ENCODE data around the gene SRCAP.

Gene SRCAP

DNA sequence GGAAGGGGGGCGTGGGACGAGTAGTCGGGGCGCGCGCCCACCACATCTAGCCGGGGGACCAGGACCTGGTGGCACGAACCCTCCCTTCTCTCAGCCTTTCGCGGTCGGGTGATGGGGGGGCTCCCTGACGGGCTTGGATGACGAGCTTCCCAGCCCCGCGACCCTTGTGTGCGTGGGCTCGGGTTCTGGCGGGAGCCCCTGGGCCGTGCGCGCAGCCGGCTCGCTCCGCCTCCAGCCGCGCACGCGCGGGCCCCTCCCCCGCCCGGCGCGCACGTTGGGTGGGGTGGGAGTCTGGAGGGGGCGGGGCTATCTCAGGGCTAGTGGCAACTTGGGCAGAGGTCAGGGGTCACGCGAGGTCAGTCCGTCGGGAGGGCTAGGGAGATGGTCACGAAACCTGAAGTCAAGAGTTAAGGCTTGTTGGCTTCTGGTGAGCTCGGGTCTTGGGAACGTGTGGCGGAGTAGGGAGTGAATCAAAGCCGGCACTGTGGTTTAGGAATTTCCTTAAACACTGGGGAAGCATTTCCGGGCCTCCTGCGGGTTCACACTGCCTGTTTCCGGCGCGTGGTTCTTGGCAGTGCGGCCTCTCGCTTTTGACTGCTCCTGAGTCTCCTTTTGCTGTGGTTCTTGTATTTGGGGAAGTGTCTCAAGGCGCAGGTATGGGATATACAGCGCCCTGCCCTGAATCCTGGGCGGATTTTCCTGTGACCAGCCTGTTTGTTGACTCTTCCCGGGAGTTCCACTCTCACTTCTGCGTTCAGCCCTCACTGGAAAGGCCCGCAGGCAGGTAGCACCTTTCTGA is at the start of gene SRCAP:
SRCAP (plus strand) TSS at position 356 of the 799 bp plus-strand sequence. CDS start 1,654 bp downstream, outside the sequence.
- peak; percentile 84 for DNase-seq (ENCODE audit: low spot score)

GRCh38 chr16:30649725-30650368 is 49.1 kb upstream of the SRCAP start:
- no peak for DNase-seq (ENCODE audit: low spot score)

- DNase-seq (ENCODE audit: low spot score), result peak; percentile 99
These were observed 48.4 kb upstream of the SRCAP start, which contains the start of gene PRR14 for GRCh38 chr16:30650369-30651123. Gene PRR14 (plus strand): TSS chr16:30650960. CDS start chr16:30651646, 686 bp downstream.

- DNase-seq (ENCODE audit: low spot score), result peak; percentile 77
These were observed 47.6 kb upstream of the SRCAP start for GRCh38 chr16:30651124-30652004.

DNA sequence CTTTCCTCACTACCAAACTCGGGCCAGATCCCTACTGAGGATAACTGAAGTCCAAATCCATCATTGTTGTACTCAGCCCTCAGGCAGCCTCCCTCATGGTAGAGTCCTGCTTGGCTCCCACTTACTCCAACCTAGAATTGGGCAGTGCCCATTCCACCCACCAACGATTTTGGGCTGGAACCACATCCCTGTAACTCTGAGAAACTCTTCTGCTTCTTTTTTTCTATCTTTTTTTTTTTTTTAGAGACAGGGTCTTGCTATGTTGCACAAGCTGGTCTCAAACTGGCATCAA is 47.0 kb upstream of the SRCAP start:
- DNase-seq (ENCODE audit: low spot score), result no peak

DNA sequence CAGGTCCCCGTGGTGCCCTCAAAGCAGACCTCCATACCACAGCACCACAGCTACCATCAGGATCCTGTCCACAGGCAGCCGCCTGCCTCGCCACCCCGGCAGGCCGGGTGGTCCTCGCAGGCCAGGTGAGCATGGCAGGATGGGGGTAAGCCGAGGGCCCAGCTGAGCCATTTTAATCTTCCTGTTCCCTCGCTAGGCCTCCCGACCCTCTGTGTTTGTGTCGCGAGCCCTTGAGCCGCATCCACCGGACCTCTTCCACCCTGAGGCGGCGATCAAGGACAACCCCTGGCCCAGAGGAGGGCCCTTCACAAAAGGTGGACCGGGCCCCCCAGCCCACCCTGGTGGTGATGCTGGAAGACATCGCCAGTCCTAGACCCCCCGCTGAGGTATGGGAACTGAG is 46.3 kb upstream of the SRCAP start:
- DNase-seq (ENCODE audit: low spot score), result no peak

- no peak for DNase-seq (ENCODE audit: low spot score)
These were observed 44.1 kb upstream of the SRCAP start for GRCh38 chr16:30654856-30655255.

DNA sequence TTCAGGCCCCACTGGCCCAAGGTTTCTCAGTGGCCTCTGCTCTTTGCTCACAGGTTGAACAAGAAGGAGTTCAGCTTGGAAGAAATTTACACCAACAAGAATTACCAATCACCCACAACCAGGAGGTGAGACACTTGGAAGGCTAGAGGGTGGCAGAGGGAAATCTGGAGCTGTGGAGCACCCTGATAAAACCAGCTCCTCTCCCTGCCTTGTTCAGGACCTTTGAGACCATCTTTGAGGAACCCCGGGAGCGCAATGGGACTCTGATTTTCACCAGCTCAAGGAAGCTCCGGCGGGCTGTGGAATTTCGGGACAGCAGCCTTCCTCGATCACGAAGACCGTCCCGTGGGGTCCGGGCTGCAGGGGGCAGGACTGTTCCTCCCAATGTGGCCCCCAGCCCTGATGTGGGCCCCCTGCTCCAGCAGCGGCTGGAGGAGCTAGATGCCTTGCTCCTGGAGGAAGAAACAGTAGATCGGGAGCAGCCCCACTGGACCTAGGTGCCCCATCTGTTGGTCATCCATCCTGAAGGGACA is 43.1 kb upstream of the SRCAP start:
- no peak for DNase-seq (ENCODE audit: low spot score)

GRCh38 chr16:30656388-30656787 is 42.6 kb upstream of the SRCAP start:
- DNase-seq (ENCODE audit: low spot score), result no peak

DNA sequence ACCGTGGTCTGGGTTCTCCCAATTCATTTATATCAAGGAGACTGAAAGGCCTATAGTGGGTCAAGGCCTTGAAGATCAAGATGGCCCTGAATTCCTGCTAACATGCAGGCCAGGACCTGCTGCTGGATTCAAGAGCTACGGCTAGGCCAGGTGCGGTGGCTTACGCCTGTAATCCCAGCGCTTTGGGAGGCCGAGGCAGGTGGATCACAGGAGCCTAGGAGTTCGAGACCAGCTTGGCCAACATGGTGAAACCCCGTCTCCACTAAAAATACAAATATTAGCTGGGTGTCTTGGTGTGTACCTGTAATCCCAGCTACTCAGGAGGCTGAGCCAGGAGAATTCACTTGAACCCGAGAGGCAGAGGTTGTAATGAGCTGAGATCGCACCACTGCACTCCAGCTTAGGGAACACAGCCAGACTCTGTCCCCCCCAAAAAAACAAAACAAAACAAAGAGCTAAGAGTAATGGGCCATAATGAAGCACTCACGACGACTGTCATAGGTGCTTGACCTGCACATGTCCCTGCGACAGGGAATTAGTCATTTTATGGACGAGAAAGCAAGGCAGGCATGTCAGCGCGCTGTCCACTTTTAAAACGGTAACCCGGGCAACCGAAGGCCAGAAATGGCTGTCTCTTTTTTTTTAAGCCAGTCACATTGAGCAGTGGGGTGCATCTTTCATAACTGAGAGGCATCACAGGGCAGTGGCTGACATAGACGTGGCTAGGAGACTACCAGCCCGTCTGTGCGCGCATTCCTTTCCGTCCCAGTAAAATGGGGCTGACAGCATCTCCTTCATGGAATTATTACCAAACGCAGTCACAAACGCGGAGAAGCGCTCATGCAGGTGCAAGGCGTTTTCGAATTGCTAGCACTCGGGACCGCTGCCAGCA is 41.8 kb upstream of the SRCAP start:
- no peak for DNase-seq (ENCODE audit: low spot score)

DNA sequence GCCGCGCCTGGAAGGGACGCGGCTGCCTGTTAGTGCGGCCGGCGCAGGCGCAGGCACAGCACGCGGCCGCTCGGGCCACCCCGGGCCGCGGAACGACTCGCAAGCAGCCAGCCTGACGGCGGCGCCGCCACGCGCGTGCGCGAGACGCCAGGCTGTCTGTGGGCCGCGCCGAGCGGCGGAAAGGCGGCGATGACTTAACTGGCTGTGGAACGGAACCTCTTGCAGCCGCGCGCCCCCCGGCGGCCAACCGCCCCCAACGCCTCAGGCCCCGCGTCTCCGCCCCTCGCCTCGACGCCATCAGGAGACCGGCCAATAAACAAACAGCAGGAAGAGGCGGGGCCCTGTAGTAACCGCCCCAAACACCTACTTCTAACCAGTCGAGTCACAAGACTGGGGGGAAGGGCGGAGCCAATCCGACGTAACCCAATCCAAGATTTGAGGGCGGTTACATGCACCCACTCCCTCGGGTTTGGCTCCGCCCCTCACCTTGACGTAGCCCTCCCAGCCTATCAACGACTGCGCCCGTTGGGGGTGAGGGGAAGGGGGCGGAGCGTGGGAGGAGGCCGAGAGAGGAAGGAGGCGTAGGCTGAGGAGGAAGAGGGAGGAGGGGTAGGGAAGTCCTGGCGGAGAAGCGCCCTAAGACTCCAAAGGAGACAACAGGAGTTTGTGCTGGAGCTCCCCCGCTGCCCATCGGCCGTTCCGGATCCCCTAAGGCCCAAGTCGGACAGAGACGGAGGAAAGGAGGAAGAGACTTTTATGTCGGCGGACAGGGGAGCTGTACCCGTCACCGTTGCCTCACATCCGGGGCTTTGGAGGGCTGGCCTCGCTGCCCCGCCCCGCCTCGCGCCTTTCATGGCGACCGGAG is 40.9 kb upstream of the SRCAP start, which contains the start of gene FBRS:
FBRS (plus strand) TSS at position 566 of the 865 bp plus-strand sequence. CDS start 1,088 bp downstream, outside the sequence.
- DNase-seq (ENCODE audit: low spot score), result peak; percentile 100

- no peak for DNase-seq (ENCODE audit: low spot score)
These were observed 40.1 kb upstream of the SRCAP start for GRCh38 chr16:30658731-30659506.

DNA sequence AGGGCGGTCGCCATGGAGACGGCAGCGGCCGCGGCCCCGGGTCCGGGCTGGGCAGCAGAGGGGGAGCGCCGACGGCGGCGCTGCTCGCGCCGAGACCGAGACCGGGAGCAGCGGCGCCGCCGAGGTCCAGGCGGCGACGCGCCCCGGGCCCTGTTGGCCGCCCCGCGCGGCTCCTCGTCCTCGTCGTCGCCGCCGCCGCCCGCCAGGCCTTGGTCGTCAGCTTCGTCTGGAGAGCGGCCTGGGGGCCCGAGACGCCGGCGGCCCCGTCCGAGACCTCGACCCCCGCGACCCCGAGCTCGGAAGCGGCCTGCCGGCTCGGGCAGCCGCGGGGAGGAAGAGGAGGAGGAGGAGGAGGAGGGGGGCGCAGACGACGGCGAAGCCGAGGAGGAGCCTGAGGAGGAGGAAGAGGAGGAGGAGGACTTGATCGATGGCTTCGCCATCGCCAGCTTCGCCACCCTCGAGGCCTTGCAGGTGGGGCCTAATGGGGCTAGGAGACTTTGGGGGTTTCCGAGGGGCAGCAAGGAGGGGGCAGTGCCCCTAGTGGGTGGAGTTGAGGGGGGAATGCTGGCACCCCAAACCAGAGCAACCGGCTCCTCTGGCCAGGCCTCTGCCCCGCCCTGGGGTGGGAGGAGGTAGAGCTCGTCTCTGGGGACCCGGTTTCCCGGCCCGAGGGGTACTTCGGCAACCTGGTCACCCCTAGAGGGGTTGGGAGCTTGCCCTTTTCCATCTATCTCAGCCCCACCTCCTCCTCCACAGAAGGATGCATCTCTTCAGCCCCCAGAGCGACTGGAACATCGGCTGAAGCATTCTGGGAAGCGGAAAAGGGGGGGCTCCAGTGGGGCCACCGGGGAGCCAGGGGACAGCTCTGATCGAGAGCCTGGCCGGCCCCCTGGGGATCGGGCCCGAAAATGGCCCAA is 39.2 kb upstream of the SRCAP start:
- DNase-seq (ENCODE audit: low spot score), result peak; percentile 55

- peak; percentile 87 for DNase-seq (ENCODE audit: low spot score)
These were observed 38.3 kb upstream of the SRCAP start for GRCh38 chr16:30660424-30661261.

DNA sequence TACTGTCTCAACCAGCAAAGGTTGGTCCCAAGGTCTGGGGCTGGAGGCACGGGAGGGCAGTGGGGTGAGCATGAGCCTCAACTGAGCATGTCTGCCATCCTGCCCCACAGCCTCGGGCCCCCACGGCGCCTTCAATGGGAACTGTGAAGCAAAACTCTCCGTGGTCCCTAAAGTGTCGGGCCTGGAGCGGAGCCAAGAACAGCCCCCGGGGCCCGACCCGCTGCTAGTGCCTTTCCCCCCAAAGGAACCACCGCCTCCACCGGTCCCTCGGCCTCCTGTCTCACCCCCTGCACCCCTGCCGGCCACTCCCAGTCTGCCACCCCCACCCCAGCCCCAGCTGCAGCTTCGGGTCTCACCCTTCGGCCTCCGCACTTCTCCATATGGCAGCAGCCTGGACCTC is 36.5 kb upstream of the SRCAP start:
- DNase-seq (ENCODE audit: low spot score), result no peak

DNA sequence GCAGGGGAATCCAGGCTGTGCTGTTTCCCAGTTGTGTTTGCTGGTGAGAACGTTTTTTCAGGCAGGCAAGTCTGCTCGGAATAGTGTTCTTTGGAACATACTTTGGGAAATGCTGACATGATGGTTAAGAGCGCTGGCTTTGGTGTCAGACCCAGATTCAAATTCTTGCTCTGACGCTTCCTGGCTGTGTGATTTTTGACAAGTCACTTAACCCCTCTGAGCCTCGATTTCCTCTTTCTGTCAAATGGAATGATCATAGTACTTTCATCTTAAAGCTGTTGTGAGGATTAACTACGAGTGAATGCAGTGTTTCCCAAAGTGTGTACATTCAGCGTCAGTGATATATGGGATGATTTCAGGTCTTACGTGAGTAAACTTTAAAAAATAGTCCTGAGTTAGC is 35.9 kb upstream of the SRCAP start:
- DNase-seq (ENCODE audit: low spot score), result no peak

GRCh38 chr16:30663820-30664219 is 35.2 kb upstream of the SRCAP start:
- DNase-seq (ENCODE audit: low spot score), result no peak

Data from CD4-positive, alpha-beta T cell treated with Interleukin-15 for 4 hours (primary cell).